HepG2 (cell line): ENCODE data around the gene COL27A1. TPM values are rescaled to one million over a fixed set of nuclear protein-coding genes. Genes with fewer than 3 reads are reported as not detected.

Source experiments
- BHLHE40 ChIP-seq: IDR thresholded peaks from 2 replicates; pipeline ENCODE4 v1.6.1; 2011; ENCODE audit warnings: low read length, improper control_type of control experiment
- CEBPG ChIP-seq: IDR thresholded peaks from 2 replicates; pipeline ENCODE4 v1.6.1; 2016
- DNMT1 ChIP-seq: sonication (generic); formaldehyde crosslinking; IDR thresholded peaks from 2 replicates; pipeline ENCODE4 v1.5.1; 2020; ENCODE audit warnings: mild to moderate bottlenecking, missing genetic modification reagents
- FLYWCH1 ChIP-seq: sonication (generic); formaldehyde crosslinking; IDR thresholded peaks from 2 replicates; pipeline ENCODE4 v1.8.1; 2023; ENCODE audit warnings: mild to moderate bottlenecking, missing genetic modification reagents
- FOXM1 ChIP-seq: sonication (generic); formaldehyde crosslinking; IDR thresholded peaks from 2 replicates; pipeline ENCODE4 v1.5.0; 2020; ENCODE audit warnings: missing genetic modification reagents
- GFI1 ChIP-seq: sonication (generic); formaldehyde crosslinking; IDR thresholded peaks from 2 replicates; pipeline ENCODE4 v1.5.0; 2020; ENCODE audit warnings: missing genetic modification reagents, mild to moderate bottlenecking, borderline replicate concordance
- HNRNPLL ChIP-seq: fragments of 200-400 bp; formaldehyde crosslinking; IDR thresholded peaks from 2 replicates; pipeline ENCODE4 v1.6.1; 2017; ENCODE audit warnings: mild to moderate bottlenecking, low read depth, low read length; ENCODE audit not compliant: poor library complexity, severe bottlenecking
- MED13 ChIP-seq: sonication (generic); formaldehyde crosslinking; IDR thresholded peaks from 2 replicates; pipeline ENCODE4 v1.5.0; 2020; ENCODE audit warnings: missing genetic modification reagents
- NFATC3 ChIP-seq: sonication (generic); formaldehyde crosslinking; IDR thresholded peaks from 2 replicates; pipeline ENCODE4 v1.5.1; 2020; ENCODE audit warnings: mild to moderate bottlenecking, missing genetic modification reagents
- SRY ChIP-seq: sonication (generic); formaldehyde crosslinking; IDR thresholded peaks from 2 replicates; pipeline ENCODE4 v1.8.0; 2022; ENCODE audit warnings: mild to moderate bottlenecking, missing genetic modification reagents
- TEAD3 ChIP-seq: optimal IDR thresholded peaks from 2 replicates; pipeline ENCODE3; 2016; ENCODE audit warnings: borderline replicate concordance
- THAP11 ChIP-seq: IDR thresholded peaks from 2 replicates; pipeline ENCODE4 v1.6.1; 2016; ENCODE audit warnings: missing biosample characterization, missing genetic modification reagents
- ZKSCAN1 ChIP-seq: fragments of 150-350 bp; IDR thresholded peaks from 2 replicates; pipeline ENCODE4 v1.6.1; 2014; ENCODE audit warnings: low read length
- ZNF383 ChIP-seq: sonication (generic); formaldehyde crosslinking; IDR thresholded peaks from 2 replicates; pipeline ENCODE4 v1.4.0; 2020; ENCODE audit warnings: missing genetic modification reagents, mild to moderate bottlenecking, borderline replicate concordance
- ZNF652 ChIP-seq: IDR thresholded peaks from 2 replicates; pipeline ENCODE4 v1.6.1; 2016; ENCODE audit warnings: low read depth, borderline replicate concordance
- ZNF737 ChIP-seq: sonication (generic); formaldehyde crosslinking; IDR thresholded peaks from 2 replicates; pipeline ENCODE4 v1.5.0; 2020; ENCODE audit warnings: missing genetic modification reagents, mild to moderate bottlenecking, borderline replicate concordance
- ZNF782 ChIP-seq: sonication (generic); formaldehyde crosslinking; IDR thresholded peaks from 2 replicates; pipeline ENCODE4 v1.4.0; 2020; ENCODE audit warnings: missing genetic modification reagents, mild to moderate bottlenecking, borderline replicate concordance
- ZSCAN12 ChIP-seq: sonication (generic); formaldehyde crosslinking; IDR thresholded peaks from 2 replicates; pipeline ENCODE4 v1.9.0; 2021; ENCODE audit warnings: mild to moderate bottlenecking, missing genetic modification reagents
- polyA plus RNA-seq, 8 experiments: library from polyadenylated mRNA; depleted of rRNA in 3 of 8; stranded (reverse) in 7 of 8; unstranded in 1 of 8; fragments of >200 nt; fragmentation: Illumina TruSeq in 4 of 8; extraction: Trizol in 4 of 8; gene quantifications; 2 replicates each; pipeline versions ENCODE4 v1.2.1 to v1.2.3, GENCODE V29; 2011 to 2016; ENCODE audit warnings: low read depth in 4 of 8, missing spikeins in 1 of 8, mixed read lengths in 1 of 8; ENCODE audit not compliant: insufficient read depth in 1 of 8
- total RNA-seq, 5 experiments: library from RNA; depleted of rRNA; stranded (reverse); fragments of >200 nt; fragmentation: Illumina TruSeq; extraction: Trizol; gene quantifications; 2 replicates each; pipeline ENCODE4 v1.2.3, GENCODE V29; 2016; ENCODE audit warnings: low read depth in 1 of 5
- TF ChIP-seq, protein P1 (sequence below): sonication (generic); formaldehyde crosslinking; IDR thresholded peaks from 2 replicates; pipeline ENCODE4 v1.4.0; 2020; ENCODE audit warnings: missing genetic modification reagents
- TF ChIP-seq, protein P2 (sequence below): sonication (generic); formaldehyde crosslinking; IDR thresholded peaks from 2 replicates; pipeline ENCODE4 v1.8.1; 2022; ENCODE audit warnings: mild to moderate bottlenecking, missing genetic modification reagents
- TF ChIP-seq, protein P3 (sequence below): sonication (generic); formaldehyde crosslinking; IDR thresholded peaks from 2 replicates; pipeline ENCODE4 v1.4.0; 2020; ENCODE audit warnings: missing genetic modification reagents, borderline replicate concordance
- TF ChIP-seq, protein P4 (sequence below): sonication (generic); formaldehyde crosslinking; IDR thresholded peaks from 2 replicates; pipeline ENCODE4 v1.9.0; 2021; ENCODE audit warnings: missing genetic modification reagents, mild to moderate bottlenecking, borderline replicate concordance

The COL27A1 gene
- total and polyA plus RNA-seq, 2 of the 13 experiments (the other 11 are each of a cell fraction or from before 2014, with no cell fraction given): 71.3 to 89.1 TPM

DNA sequence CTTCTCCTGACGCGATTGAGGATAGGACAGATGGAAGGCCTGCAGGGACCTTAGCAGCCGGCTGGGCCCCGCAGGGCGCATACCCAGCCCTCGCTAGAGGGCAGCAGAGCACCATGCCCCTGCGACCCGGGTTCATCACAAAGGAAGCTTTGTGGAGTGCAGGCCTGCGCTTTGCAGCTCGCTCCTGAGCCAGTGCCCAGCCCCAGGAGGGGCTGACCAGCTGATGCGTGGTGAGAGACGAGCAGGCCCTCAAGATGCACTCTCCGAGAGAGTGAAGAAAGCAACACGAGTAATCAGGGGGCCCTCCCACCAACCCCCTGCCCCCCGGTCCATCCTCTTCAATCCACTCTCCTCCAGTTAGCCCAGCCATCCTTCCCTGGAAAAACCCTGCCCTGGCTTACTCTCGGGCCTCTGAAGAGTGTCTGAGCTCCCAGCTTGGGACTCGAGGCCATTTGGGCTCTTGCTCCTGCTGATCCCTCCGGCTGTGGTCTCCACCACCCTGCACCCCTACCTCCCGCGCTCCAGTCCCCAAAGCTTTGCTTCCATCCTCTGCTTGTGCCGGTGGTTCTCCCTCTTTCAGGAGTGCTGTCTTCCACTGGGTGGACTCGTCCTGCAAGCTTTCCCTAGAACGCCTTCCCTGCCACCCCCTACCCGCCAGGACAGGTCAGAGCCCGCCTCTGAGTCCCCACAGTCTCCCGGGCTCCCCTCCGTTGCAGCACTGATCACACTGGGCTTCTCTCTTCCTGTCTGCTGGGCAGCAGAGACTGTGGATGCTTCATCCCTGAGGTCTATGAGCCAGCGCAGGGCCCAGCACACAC, 47.1 kb upstream of the COL27A1 start (continued):
- peak; percentile 61 for TF ChIP-seq CEBPG (CRISPR knock-in tag)
- TF ChIP-seq ZNF737 (CRISPR knock-in tag): no peak
- TF ChIP-seq DNMT1 (CRISPR knock-in tag): peak; percentile 88; the same call in 1 of the 2 replicates
- no peak; the same call in 1 of the 2 replicates for TF ChIP-seq MED13
- TF ChIP-seq FLYWCH1 (CRISPR knock-in tag): no peak
- TF ChIP-seq, protein P1, sequence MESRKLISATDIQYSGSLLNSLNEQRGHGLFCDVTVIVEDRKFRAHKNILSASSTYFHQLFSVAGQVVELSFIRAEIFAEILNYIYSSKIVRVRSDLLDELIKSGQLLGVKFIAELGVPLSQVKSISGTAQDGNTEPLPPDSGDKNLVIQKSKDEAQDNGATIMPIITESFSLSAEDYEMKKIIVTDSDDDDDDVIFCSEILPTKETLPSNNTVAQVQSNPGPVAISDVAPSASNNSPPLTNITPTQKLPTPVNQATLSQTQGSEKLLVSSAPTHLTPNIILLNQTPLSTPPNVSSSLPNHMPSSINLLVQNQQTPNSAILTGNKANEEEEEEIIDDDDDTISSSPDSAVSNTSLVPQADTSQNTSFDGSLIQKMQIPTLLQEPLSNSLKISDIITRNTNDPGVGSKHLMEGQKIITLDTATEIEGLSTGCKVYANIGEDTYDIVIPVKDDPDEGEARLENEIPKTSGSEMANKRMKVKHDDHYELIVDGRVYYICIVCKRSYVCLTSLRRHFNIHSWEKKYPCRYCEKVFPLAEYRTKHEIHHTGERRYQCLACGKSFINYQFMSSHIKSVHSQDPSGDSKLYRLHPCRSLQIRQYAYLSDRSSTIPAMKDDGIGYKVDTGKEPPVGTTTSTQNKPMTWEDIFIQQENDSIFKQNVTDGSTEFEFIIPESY: peak; percentile 71
- TF ChIP-seq ZNF652: peak; percentile 37; the same call in 1 of the 2 replicates
- no peak for TF ChIP-seq ZNF782 (CRISPR knock-in tag)
- TF ChIP-seq SRY (CRISPR knock-in tag): no peak
- TF ChIP-seq HNRNPLL: peak; percentile 42
- TF ChIP-seq THAP11 (CRISPR knock-in tag): peak; percentile 63
- no peak for TF ChIP-seq ZNF383 (CRISPR knock-in tag)
- TF ChIP-seq, protein P2, sequence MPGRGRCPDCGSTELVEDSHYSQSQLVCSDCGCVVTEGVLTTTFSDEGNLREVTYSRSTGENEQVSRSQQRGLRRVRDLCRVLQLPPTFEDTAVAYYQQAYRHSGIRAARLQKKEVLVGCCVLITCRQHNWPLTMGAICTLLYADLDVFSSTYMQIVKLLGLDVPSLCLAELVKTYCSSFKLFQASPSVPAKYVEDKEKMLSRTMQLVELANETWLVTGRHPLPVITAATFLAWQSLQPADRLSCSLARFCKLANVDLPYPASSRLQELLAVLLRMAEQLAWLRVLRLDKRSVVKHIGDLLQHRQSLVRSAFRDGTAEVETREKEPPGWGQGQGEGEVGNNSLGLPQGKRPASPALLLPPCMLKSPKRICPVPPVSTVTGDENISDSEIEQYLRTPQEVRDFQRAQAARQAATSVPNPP (CRISPR knock-in tag): no peak
- peak; percentile 61; the same call in 1 of the 2 replicates for TF ChIP-seq GFI1 (CRISPR knock-in tag)
- TF ChIP-seq TEAD3 (CRISPR knock-in tag): peak; percentile 79
- no peak for TF ChIP-seq ZKSCAN1
- TF ChIP-seq, protein P3, sequence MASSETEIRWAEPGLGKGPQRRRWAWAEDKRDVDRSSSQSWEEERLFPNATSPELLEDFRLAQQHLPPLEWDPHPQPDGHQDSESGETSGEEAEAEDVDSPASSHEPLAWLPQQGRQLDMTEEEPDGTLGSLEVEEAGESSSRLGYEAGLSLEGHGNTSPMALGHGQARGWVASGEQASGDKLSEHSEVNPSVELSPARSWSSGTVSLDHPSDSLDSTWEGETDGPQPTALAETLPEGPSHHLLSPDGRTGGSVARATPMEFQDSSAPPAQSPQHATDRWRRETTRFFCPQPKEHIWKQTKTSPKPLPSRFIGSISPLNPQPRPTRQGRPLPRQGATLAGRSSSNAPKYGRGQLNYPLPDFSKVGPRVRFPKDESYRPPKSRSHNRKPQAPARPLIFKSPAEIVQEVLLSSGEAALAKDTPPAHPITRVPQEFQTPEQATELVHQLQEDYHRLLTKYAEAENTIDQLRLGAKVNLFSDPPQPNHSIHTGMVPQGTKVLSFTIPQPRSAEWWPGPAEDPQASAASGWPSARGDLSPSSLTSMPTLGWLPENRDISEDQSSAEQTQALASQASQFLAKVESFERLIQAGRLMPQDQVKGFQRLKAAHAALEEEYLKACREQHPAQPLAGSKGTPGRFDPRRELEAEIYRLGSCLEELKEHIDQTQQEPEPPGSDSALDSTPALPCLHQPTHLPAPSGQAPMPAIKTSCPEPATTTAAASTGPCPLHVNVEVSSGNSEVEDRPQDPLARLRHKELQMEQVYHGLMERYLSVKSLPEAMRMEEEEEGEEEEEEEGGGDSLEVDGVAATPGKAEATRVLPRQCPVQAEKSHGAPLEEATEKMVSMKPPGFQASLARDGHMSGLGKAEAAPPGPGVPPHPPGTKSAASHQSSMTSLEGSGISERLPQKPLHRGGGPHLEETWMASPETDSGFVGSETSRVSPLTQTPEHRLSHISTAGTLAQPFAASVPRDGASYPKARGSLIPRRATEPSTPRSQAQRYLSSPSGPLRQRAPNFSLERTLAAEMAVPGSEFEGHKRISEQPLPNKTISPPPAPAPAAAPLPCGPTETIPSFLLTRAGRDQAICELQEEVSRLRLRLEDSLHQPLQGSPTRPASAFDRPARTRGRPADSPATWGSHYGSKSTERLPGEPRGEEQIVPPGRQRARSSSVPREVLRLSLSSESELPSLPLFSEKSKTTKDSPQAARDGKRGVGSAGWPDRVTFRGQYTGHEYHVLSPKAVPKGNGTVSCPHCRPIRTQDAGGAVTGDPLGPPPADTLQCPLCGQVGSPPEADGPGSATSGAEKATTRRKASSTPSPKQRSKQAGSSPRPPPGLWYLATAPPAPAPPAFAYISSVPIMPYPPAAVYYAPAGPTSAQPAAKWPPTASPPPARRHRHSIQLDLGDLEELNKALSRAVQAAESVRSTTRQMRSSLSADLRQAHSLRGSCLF (CRISPR knock-in tag): no peak
- 0 out of 2 replicates have a peak, but pooled peaks have one; percentile 3 for TF ChIP-seq BHLHE40
- no peak for TF ChIP-seq ZSCAN12
- TF ChIP-seq, protein P4, sequence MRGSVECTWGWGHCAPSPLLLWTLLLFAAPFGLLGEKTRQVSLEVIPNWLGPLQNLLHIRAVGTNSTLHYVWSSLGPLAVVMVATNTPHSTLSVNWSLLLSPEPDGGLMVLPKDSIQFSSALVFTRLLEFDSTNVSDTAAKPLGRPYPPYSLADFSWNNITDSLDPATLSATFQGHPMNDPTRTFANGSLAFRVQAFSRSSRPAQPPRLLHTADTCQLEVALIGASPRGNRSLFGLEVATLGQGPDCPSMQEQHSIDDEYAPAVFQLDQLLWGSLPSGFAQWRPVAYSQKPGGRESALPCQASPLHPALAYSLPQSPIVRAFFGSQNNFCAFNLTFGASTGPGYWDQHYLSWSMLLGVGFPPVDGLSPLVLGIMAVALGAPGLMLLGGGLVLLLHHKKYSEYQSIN (CRISPR knock-in tag): no peak
- no peak for TF ChIP-seq NFATC3
- TF ChIP-seq FOXM1: no peak
